Adrenal gland (tissue), 12 donors: ENCODE results near the gene OPCML. TPM values are rescaled to one million over a fixed set of nuclear protein-coding genes. Genes with fewer than 3 reads are reported as not detected.

ENCODE experiments used
- DNase-seq, 7 donors: peaks; one replicate each; pipeline ENCODE4 v3.0.0-alpha.2; 2019 to 2020
- H3K27ac ChIP-seq, 5 donors: fragments of 200-600 bp; sonication (generic) in 4 of 5; 1 replicate in 3 of 5; 2 replicates in 2 of 5; pipeline versions ENCODE4 v1.5.1 to v1.8.0; 2016 to 2020; ENCODE audit warnings: mild to moderate bottlenecking in 1 of 5
- H3K27me3 ChIP-seq: fragments of 200-600 bp; 2 replicates; pipeline ENCODE4 v1.8.0; 2021
- H3K36me3 ChIP-seq, 2 donors: fragments of 200-600 bp; replicated peaks in 1 of 2; 1 replicate in 1 of 2; 2 replicates in 1 of 2; pipeline versions ENCODE4 v1.5.1 to v1.8.0; 2018 to 2022
- H3K4me1 ChIP-seq, 2 donors: fragments of 200-600 bp; replicated peaks in 1 of 2; 1 replicate in 1 of 2; 2 replicates in 1 of 2; pipeline versions ENCODE4 v1.5.1 to v1.8.0; 2018 to 2021
- H3K4me3 ChIP-seq, 4 donors: fragments of 200-600 bp; sonication (generic) in 3 of 4; one replicate each; pipeline ENCODE4 v1.5.1; 2016 to 2018
- H3K9me3 ChIP-seq, 3 donors: fragments of 200-600 bp; sonication (generic) in 1 of 3; replicated peaks in 1 of 3; 1 replicate in 2 of 3; 2 replicates in 1 of 3; pipeline versions ENCODE4 v1.5.1 to v1.8.0; 2016 to 2021
- POLR2A ChIP-seq, 2 donors: fragments of 450-650 bp; IDR thresholded peaks; one replicate each; pipeline ENCODE4 v1.6.1; 2017; ENCODE audit warnings: antibody characterized with exemption in 2 of 2, mild to moderate bottlenecking in 2 of 2, moderate library complexity in 1 of 2
- WGBS, 4 donors: extraction: QIAGEN DNeasy Blood & Tissue Kit in 2 of 4; methylation state at CpG; one replicate each; pipeline versions ENCODE4 v1.1.5 to v1.1.7; 2013 to 2017; 5-methylcytosine and 5-hydroxymethylcytosine counted together
- intact Hi-C, 2 donors: fragments of 100-400 bp; cut with DNase I; formaldehyde crosslinking; loops; one replicate each; pipeline versions ENCODE4 v1.14.1 to v1.15.0; 2022 to 2023
- polyA plus RNA-seq, 3 donors: library from polyadenylated mRNA; stranded (reverse); fragments of 200-250 nt in 2 of 3; fragments of 350-450 nt in 1 of 3; fragmentation: Illumina TruSeq in 1 of 3; extraction: RNeasy Lipid Tissue Mini Kit (QIAGEN cat#74804) in 1 of 3; gene quantifications; one replicate each; pipeline ENCODE4 v1.2.3, GENCODE V29; 2013 to 2014
- total RNA-seq, 9 donors: library from RNA; depleted of rRNA in 4 of 9; stranded (reverse); fragments of >200 nt in 4 of 9; fragments of 120-200 nt in 1 of 9; fragmentation: NEBNext Ultra II Directional in 1 of 9; extraction: Animal tissue kit (Norgen Biotek cat#: 25700) in 1 of 9; gene quantifications; one replicate each; pipeline versions ENCODE4 v1.1.0 to v1.2.4, GENCODE V29; 2013 to 2023
- TF ChIP-seq, protein P1 (sequence below), 6 experiments: fragments of 450-650 bp in 4 of 6; fragments of 200-600 bp in 2 of 6; sonication (generic) in 1 of 6; IDR thresholded peaks; 1 replicate in 5 of 6; 2 replicates in 1 of 6; pipeline versions ENCODE4 v1.5.1 to v1.8.0; 2016 to 2021; ENCODE audit warnings: antibody characterized with exemption in 6 of 6, mild to moderate bottlenecking in 2 of 6, moderate library complexity in 1 of 6
- donor health status: healthy with polysubstance abuse.
- donor health status: Bipolar disorder and iron deficiency.
- donor health status: DM: yes; HTN: yes; CAD: no.
- donor health status: DM: no; HTN: no; CAD: no.
- donor health status: DM: no; HTN: no; CAD: no.
- donor health status: DM: yes; HTN: yes; CAD: no.

OPCML gene
- total and polyA plus RNA-seq, 12 donors, result 0.10 to 5.5 (median 0.72) TPM; not detected in 5

DNA sequence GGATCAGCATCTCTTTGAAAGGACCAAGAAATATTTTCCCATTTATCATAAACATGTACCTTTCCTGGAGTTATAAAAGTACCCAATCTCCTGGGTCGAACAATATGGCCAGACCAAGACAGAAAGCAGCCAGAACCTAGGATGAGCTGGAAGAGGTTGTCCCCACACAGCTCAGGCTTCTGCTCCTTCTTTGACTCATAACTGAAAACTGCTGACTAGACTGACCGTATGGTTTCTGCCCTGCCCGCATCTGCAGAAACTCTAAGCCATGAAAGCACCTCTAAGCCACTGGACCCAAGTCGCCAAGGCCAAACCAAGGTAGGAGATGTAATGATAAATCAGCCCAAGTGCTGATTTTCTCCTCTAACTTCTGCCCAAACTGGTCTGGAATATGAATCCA is 129.8 kb downstream of the OPCML start:
- no peaks in the 10 kb centered on the region for H3K36me3 ChIP-seq
- no peak for DNase-seq
- no peak overlapping the region for H3K27ac ChIP-seq
- H3K4me1 ChIP-seq, result no peaks in the 10 kb centered on the region
- no peaks in the 10 kb centered on the region for H3K9me3 ChIP-seq
- no peak overlapping the region for H3K4me3 ChIP-seq
- 78 to 90% (median 83%) methylated on average over 4 of the region's 4 CpGs for WGBS, 4 donors
- intact Hi-C loops, result no loop called here
- no peak for TF ChIP-seq POLR2A (IDR thresholded peaks at IDR 0.05)
- TF ChIP-seq, protein P1, sequence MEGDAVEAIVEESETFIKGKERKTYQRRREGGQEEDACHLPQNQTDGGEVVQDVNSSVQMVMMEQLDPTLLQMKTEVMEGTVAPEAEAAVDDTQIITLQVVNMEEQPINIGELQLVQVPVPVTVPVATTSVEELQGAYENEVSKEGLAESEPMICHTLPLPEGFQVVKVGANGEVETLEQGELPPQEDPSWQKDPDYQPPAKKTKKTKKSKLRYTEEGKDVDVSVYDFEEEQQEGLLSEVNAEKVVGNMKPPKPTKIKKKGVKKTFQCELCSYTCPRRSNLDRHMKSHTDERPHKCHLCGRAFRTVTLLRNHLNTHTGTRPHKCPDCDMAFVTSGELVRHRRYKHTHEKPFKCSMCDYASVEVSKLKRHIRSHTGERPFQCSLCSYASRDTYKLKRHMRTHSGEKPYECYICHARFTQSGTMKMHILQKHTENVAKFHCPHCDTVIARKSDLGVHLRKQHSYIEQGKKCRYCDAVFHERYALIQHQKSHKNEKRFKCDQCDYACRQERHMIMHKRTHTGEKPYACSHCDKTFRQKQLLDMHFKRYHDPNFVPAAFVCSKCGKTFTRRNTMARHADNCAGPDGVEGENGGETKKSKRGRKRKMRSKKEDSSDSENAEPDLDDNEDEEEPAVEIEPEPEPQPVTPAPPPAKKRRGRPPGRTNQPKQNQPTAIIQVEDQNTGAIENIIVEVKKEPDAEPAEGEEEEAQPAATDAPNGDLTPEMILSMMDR (IDR thresholded peaks at IDR 0.05), result no peak
- H3K27me3 ChIP-seq, result no peaks in the 10 kb centered on the region

DNA sequence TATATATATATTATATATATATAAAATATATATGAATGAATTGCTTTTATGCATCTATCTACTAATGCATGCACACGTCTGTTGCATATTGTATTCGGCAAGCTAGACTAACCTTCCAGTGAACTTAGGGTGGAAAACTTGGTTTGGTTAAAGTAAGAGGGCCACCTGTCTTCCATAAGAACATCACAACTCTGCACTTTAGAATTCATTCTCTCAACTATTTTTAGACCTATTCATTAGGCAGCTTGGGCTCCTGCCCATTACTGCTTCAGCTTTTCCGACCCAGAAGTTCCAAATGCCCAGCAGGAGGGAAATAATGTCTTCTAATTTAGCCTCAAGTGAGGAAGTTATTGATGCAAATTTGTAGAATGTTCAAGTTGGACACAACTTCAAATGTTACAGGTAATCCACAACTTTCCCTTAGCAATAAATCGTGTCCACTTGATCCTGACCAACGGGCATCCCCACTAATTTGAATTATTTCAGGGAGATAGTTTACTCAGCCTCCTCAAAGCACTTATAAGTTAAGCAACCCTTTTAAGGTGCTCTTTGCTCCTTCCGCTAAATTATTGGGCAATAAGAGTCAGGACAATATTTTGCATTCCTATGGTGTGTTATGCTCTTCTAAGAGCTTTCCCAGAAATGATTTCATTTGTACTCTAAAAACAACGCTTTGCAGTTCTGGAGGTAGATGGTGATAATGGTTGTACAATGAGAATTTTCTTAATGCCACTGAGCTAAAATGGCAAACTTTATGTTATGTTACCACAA is 132.3 kb downstream of the OPCML start:
- H3K9me3 ChIP-seq, result no peaks in the 10 kb centered on the region
- WGBS, 4 donors, result 73 to 79% (median 76%) methylated on average over 7 of the region's 7 CpGs
- TF ChIP-seq, protein P1 (IDR thresholded peaks at IDR 0.05), result no peak
- no peak for TF ChIP-seq POLR2A (IDR thresholded peaks at IDR 0.05)
- no peak overlapping the region for H3K27ac ChIP-seq
- intact Hi-C loops, result no loop called here
- H3K27me3 ChIP-seq, result no peaks in the 10 kb centered on the region
- no peak for DNase-seq
- no peaks in the 10 kb centered on the region for H3K4me1 ChIP-seq
- no peaks in the 10 kb centered on the region for H3K36me3 ChIP-seq
- no peak overlapping the region for H3K4me3 ChIP-seq

DNA sequence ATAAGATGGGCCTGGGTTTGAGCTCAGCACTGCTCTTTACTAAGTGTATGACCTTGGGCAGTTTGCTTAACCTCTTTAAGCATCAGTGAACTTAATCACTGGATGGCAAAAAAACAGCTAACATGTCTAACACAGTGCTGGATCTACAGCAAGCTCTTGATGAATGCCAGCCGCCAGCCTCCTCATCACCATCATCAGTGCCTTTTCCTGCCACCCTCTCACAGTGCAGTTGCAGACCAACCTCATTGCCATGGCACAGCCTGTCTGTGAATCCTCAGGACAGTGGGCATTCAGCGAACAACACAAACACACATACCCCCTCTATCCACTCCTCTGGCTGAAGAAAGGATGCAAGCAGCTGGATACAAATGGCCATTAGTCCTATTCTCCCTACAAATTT is 133.0 kb downstream of the OPCML start:
- TF ChIP-seq POLR2A (IDR thresholded peaks at IDR 0.05), result no peak
- TF ChIP-seq, protein P1 (IDR thresholded peaks at IDR 0.05), result no peak
- H3K4me3 ChIP-seq, result no peak overlapping the region
- H3K27me3 ChIP-seq, result no peaks in the 10 kb centered on the region
- DNase-seq, result no peak
- H3K27ac ChIP-seq, result no peak overlapping the region
- intact Hi-C loops, result no loop called here
- H3K4me1 ChIP-seq, result no peaks in the 10 kb centered on the region
- 71 to 76% (median 76%) methylated on average over 2 of the region's 2 CpGs for WGBS, 4 donors
- no peaks in the 10 kb centered on the region for H3K9me3 ChIP-seq
- H3K36me3 ChIP-seq, result no peaks in the 10 kb centered on the region

DNA sequence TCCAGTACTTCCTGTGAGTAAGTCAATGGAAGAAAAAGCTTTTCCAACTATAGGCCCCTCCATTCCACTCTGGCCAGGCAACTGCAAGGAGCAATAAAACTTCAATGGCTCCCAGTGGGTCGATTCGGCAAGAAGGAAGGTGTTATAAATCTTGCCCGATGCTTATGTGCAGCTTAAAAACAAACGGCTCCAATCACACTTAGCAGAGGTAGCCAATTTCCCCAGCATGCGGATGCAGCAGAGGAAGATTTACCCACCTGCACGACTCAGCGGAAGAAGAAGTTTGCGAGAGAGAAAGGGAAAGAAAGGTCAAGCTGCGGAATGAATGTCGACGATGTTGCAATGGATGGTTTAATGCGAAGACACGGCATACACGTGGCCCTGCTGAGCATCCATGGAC is 141.5 kb downstream of the OPCML start:
- Histone ChIP-seq H3K27ac (no peak overlapping the region), H3K9me3 (no peaks in the 10 kb centered on the region), H3K27me3 (no peaks in the 10 kb centered on the region), H3K36me3 (no peaks in the 10 kb centered on the region), H3K4me3 (no peak overlapping the region), H3K4me1 (no peaks in the 10 kb centered on the region)
- no peak for DNase-seq
- no peak for TF ChIP-seq POLR2A (IDR thresholded peaks at IDR 0.05)
- TF ChIP-seq, protein P1 (IDR thresholded peaks at IDR 0.05), result no peak
- WGBS, 4 donors, result 50 to 58% (median 52%) methylated on average over 14 of the region's 14 CpGs
- intact Hi-C loops, result no loop called here
